ENCODE measurements around the gene OTOG. TPM values are rescaled to one million over a fixed set of nuclear protein-coding genes. Genes with fewer than 3 reads are reported as not detected.

Gene OTOG
- total RNA-seq, 2 donors from 2014 or later, result not detected

DNA sequence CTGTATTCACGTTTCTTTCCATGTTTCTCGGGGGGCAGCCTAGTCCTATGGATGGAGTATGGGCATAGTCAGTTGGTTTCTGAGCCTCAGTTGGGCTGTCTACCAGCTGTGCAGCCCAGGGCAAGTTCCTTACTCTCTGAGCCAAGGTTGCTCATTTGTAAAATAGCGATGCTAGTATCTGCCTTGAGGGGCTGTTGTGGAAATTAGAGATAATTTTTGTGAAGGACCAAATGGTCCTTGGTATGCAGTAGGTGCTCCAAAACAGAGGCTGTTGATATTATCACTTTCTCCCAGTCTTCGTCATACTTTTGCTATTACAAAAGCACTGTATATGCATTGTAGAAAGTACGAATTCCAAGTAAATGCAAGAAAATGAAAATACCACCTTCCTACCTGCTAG lies 89.7 kb downstream of the OTOG start:
- intact Hi-C loops (cut with DNase I), result no loop called here

GRCh38 chr11:17637901-17638300 lies 90.8 kb downstream of the OTOG start:
- intact Hi-C loops (cut with DNase I), result no loop called here

More for the DNA sequence above, 89.7 kb downstream of the OTOG start:
- DNase-seq (ENCODE audit: low spot score), result no peak

DNA sequence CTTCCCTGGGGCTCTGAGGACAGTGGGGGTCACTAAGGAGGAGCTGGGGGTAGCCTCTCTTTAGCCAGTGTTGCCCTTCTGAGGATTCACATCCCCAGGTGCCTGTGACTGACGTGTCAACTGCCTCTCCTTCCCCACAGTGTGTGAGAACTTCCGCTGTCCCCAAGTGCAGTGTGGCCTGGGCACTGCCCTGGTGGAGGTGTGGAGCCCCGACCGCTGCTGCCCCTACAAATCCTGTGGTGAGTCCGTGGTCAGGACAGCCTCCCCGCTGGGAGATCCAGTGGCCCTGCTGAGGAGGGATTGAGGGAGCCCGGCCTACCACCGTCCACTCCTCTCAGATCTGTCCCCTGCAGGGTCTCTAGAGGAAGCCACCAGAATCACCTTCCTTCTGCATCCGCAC lies 91.3 kb downstream of the OTOG start:
- DNase-seq (ENCODE audit: low spot score), result no peak
- intact Hi-C loops (cut with DNase I), result no loop called here

More at GRCh38 chr11:17637901-17638300, 90.8 kb downstream of the OTOG start:
- DNase-seq (ENCODE audit: low spot score), result no peak

- intact Hi-C loops (cut with DNase I), result no loop called here
- no peak for DNase-seq (ENCODE audit: low spot score)
Observed at GRCh38 chr11:17639091-17639490, 92.0 kb downstream of the OTOG start.

DNA sequence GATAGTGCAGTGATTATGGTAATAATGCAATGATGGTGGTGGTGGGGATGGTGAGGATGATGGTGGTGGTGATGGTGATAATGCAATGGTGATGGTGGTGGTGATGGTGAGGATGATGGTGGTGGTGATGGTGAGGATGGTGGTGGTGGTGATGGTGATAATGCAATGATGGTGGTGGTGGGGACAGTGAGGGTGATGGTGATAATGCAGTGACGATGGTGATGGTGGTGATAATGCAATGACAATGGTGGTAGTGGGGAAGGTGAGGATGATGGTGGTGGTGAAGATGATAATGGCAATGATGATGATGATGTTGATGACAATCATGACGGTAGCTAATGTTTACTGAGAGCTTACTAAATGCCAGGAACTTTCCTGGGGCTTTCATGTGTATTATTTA lies 92.7 kb downstream of the OTOG start:
- DNase-seq (ENCODE audit: low spot score), result no peak
- intact Hi-C loops (cut with DNase I), result no loop called here

DNA sequence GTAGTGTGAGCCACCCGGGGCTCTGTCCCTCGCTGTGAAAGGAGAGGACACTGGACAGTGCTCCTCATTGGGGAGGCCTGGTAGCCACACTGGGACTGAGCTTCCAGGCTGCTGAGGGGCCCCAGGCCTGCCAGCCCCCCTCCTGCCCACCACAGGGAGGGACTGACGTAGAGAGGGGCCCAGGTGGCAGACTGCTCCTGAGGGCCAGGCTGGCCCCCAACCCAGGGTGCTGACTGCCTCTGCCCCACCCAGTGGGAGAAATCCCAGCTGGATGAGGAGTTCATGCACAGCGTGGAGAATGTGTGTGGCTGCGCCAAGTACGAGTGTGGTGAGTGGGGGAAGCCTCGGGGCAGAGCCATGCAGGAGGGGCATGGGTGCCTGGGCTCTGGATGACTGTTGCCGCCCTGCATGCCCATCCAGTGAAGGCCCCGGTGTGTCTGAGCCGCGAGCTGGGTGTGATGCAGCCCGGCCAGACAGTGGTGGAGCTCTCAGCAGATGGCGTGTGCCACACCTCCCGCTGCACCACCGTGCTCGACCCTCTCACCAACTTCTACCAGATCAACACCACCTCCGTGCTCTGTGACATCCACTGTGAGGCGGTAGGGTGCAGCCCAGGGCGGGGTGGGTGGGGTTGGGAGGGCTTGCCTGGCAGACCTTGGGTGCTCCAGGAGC lies 93.6 kb downstream of the OTOG start:
- intact Hi-C loops (cut with DNase I), result no loop called here
- DNase-seq (ENCODE audit: low spot score), result no peak

DNA sequence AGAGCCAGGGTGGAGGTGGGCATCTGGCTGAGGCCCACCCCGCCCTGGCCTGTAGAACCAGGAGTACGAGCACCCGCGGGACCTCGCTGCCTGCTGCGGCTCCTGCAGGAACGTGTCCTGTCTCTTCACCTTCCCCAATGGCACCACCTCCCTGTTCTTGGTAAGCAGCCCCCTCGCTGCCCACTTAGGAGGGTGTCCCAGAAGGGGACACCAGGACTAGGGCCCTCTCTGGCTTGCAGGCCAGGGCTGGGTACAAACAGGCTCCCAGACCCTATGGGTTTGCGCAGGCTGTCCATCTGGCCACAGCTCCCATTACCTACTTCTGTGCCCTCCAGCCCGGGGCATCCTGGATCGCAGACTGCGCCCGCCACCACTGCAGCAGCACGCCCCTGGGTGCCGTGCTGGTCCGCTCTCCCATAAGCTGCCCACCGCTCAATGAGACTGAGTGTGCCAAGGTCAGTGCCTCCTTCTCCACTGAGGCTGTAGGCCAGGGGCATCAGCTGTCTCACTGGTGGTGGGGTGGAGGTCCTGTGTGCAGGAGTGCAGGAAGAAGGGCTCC lies 94.8 kb downstream of the OTOG start:
- DNase-seq (ENCODE audit: low spot score), result no peak
- intact Hi-C loops (cut with DNase I), result no loop called here

DNA sequence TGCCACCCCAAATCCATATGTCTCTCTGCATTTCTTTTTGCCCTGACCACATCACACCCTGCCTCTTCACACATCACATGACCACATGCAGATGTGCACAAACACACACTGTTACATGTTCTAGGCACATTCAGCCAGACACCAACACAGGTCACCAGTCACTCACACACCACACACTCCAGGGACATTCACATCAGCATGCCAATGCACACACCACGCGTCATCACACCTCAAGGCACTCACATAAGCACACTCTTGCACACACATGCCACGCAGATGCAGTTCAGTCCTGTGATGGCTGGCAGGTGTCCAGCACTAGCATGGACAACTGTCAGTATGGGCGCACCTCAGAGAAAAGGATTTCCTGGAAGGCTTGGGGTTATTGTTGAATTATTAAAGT lies 95.3 kb downstream of the OTOG start:
- DNase-seq (ENCODE audit: low spot score), result no peak
- intact Hi-C loops (cut with DNase I), result no loop called here

- DNase-seq (ENCODE audit: low spot score), result no peak
Observed at GRCh38 chr11:17642980-17643379, 95.9 kb downstream of the OTOG start.

GRCh38 chr11:17643506-17644405 lies 96.7 kb downstream of the OTOG start:
- intact Hi-C loops (cut with DNase I), result no loop called here
- DNase-seq (ENCODE audit: low spot score), result peak; percentile 71

More at GRCh38 chr11:17642980-17643379, 95.9 kb downstream of the OTOG start:
- intact Hi-C loops (cut with DNase I), result no loop called here

- intact Hi-C loops (cut with DNase I), result no loop called here
- DNase-seq (ENCODE audit: low spot score), result peak; percentile 69
Observed at GRCh38 chr11:17645190-17645970, 98.3 kb downstream of the OTOG start.

DNA sequence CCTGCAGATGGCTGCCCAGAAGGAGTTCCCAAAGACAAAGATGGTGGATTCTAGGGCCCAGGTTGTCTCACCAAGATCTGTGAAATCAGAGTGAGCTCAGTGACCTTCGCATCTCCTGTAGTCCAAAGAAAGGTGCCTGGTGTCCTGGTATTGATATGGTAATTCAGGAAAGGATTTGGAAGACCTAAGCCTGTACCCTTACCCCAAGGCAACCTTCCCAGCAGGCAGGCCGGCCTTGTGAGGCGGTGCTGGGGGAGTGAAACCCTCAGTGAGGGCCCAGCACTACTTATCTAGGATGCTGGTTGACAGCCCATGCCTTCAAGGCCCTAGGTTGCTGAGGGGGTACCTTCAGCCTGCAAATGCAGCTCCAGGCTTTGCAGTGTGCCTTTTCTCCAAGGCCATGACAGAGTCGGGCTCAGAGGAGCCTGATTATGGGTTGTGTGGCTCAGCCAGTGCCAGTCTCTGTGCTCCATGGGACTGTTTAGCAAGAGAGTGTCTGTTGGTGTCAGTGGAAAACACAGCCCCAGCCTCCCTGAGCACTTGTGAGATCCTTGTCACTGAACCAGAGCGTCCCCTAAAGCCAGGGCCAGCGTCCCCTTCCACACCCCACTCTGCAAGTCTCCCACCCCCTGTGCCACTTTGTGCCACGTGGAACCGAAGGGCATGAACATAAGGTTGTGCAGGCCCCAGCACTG lies 99.5 kb downstream of the OTOG start:
- no peak for DNase-seq (ENCODE audit: low spot score)
- intact Hi-C loops (cut with DNase I), result no loop called here

DNA sequence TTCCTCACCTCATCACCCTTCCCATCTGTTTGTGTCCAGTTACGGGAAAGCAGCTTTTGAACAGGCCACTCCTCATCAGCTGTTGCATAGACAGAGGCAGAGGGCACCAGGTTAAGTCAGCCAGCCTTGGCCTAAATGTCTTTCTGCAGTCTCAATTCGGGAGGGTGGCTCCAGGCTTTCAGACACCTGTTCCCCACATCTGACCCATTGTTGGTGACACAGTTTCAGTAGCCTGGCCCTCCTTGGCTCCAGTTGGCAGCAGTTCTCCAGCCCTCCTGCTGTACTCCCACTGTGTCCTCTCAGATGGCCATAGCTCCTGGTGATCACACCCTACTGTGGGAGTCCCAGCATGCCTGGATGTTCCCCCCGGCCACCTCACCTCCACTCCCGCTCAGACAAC lies 101.5 kb downstream of the OTOG start:
- no peak for DNase-seq (ENCODE audit: low spot score)
- intact Hi-C loops (cut with DNase I), result no loop called here

- DNase-seq (ENCODE audit: low spot score), result no peak
- intact Hi-C loops (cut with DNase I), result no loop called here
Observed at GRCh38 chr11:17649261-17649660, 102.2 kb downstream of the OTOG start.

DNA sequence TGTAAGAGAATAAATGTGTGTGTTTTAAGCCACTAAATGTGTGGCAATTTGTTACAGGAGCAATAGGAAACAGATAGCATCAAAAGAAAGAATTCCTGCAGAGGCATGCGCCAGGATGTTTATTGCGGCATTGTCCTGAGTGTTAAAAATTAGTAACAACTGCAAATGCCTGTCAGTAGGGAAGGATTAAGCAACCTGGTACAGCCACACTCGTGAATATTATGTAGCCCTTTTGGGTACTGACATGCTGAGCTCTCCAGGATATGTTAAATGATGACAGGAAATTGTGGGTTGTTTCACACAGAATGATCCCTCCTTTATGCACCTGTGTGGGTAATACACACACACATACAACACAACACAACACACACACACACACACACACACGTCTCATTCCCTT lies 102.6 kb downstream of the OTOG start:
- intact Hi-C loops (cut with DNase I), result no loop called here
- no peak for DNase-seq (ENCODE audit: low spot score)

DNA sequence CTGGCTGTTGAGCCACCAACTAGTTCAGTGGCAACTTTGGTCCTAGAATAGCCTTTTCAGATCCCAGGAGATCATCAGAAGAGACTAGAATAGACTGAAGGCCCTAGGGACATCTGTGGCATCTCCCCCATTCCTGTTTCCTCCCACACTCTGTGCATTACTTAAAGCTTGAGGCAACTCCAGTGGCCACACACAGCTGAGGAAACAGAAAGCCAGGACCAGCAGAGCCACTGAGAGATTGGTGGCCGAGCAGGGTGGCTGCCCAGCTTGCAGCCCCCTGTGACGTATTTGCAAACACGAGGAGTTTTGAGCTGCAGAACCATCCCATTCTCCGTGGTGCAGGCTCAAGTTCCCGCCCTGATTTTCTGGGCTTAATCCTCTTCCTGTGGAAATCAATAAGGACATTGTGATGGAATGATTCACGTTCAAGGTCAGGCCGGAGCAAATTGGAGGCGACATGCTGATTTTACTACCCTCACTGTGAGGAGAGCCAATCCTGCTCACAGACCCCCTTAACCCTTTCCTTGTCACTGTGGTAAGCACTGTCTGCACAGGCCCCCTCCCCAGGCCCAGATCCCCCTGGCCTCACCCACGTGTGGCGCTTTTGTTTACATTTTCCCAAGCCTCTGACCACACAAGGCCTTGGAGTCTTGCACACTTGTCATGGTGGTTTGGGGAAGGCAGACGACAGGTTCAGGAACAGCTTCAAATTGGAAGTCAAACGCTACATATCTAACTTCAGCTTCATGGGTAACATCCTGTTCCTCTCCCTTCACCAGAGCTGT lies 103.3 kb downstream of the OTOG start:
- DNase-seq (ENCODE audit: low spot score), result no peak
- intact Hi-C loops (cut with DNase I), result no loop called here

- no peak for DNase-seq (ENCODE audit: low spot score)
- intact Hi-C loops (cut with DNase I), result no loop called here
Observed at GRCh38 chr11:17651061-17651460, 104.0 kb downstream of the OTOG start.

- DNase-seq (ENCODE audit: low spot score), result no peak
Observed at GRCh38 chr11:17651681-17652080, 104.6 kb downstream of the OTOG start.

More at GRCh38 chr11:17651681-17652080, 104.6 kb downstream of the OTOG start:
- intact Hi-C loops (cut with DNase I), result no loop called here

All from posterior vena cava (tissue), 2 donors.